ENCODE results near the gene ANKS1B. TPM values are rescaled to one million over a fixed set of nuclear protein-coding genes. Genes with fewer than 3 reads are reported as not detected.
A peak's percentile ranks its signal among the peaks of the same experiment; 100 is the strongest.

The ANKS1B gene
- total RNA-seq, 1 donor from 2014 or later = 0.46 TPM

DNA sequence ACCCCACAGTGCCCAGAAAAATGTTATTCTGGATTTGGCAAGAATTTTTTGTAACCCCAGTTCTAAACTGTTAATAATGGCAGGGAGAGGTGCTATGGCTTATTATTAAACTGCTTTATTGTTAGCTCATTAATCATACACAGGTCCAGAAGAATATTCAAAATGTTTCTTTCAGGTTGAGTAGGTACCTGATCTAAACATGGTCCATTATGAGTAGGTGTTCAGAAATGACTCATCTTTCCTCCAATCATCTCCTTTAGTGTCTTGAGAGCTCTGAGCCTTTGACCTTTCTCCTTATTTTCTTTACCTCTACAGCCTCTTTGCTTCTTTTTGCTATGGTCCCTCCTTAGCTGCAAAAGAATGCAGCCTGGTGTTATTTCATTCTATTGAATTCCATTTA is 548.2 kb downstream of the ANKS1B start:
- H3K4me3 ChIP-seq (ENCODE audit: low read depth, low read length) = no peak overlapping the region
- no peak for DNase-seq (ENCODE audit: low read depth)
- TF ChIP-seq, protein P1, sequence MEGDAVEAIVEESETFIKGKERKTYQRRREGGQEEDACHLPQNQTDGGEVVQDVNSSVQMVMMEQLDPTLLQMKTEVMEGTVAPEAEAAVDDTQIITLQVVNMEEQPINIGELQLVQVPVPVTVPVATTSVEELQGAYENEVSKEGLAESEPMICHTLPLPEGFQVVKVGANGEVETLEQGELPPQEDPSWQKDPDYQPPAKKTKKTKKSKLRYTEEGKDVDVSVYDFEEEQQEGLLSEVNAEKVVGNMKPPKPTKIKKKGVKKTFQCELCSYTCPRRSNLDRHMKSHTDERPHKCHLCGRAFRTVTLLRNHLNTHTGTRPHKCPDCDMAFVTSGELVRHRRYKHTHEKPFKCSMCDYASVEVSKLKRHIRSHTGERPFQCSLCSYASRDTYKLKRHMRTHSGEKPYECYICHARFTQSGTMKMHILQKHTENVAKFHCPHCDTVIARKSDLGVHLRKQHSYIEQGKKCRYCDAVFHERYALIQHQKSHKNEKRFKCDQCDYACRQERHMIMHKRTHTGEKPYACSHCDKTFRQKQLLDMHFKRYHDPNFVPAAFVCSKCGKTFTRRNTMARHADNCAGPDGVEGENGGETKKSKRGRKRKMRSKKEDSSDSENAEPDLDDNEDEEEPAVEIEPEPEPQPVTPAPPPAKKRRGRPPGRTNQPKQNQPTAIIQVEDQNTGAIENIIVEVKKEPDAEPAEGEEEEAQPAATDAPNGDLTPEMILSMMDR (conservative IDR thresholded peaks at IDR 0.05; ENCODE audit: low read depth, low read length) = no peak

DNA sequence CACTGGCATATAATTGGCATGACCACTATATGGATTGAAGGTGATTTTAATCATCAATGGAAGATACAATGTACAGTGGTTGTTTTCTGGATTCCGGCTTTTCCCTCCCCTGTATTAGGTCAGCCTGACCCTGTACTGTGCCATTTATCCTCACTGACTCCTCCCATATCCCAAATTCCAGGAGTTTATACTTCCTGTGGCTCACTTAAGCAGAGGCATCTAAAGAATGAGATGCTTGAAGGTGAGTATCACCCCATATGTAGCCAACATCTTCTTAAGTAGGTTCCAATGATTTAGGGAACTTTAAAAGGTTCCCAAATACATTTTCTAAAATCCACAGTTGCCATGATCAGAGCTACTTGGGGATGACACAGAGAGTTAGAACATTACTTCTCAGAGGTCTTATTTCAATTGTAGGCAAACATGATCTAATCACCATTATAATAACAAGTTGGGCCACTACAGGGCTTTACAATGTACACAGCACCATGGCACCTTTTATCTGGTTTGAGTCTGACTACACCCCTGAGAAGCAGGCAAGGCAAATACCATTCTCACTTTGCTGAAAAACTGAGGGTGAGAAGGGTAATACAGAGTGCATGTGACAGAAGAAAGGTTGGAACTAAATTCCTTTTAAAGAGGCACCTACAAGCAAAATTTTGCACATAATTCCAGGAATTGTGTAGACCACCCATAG is 549.5 kb downstream of the ANKS1B start:
- H3K4me3 ChIP-seq (ENCODE audit: low read depth, low read length) = no peak overlapping the region
- TF ChIP-seq, protein P1 (conservative IDR thresholded peaks at IDR 0.05; ENCODE audit: low read depth, low read length) = no peak
- DNase-seq (ENCODE audit: low read depth) = no peak

DNA sequence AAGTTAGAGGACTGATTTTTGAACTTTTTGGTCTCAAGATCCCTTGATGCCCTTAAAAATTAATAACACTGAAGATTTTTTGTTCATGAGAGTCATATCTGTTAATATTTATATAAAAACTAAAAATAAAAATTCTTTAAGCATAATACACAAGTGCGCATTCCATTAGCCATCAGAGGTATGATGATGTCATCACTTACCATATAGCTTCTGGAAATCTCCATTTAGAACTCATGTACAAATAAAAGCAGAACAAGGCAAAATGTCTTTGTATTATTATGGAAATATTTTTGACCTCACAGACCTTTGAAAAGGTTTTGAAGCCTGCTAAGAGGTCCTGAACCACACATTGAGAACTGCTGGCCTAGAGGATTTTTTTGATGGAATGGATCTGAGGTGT is 551.6 kb downstream of the ANKS1B start:
- DNase-seq (ENCODE audit: low read depth) = no peak
- TF ChIP-seq, protein P1 (conservative IDR thresholded peaks at IDR 0.05; ENCODE audit: low read depth, low read length) = no peak
- no peak overlapping the region for H3K4me3 ChIP-seq (ENCODE audit: low read depth, low read length)

DNA sequence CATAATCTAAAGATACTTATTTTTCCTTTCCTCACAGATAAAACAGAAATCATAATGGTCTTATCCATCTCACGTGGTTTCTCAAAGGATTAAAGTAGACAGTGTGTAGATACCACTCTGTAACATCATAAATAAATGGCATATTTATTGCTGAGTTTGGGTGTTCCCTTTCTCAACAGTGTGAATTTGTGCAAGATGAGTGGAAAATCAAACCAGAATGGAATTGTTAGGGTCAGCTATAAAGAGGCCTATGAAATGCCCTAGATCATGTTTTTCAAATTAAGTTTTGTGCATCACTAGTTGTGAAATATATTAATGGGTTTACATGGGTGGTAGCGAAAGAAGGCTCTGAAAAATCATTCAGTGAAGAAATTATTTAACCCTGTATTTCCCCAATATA is 553.5 kb downstream of the ANKS1B start:
- TF ChIP-seq, protein P1 (conservative IDR thresholded peaks at IDR 0.05; ENCODE audit: low read depth, low read length) = no peak
- H3K4me3 ChIP-seq (ENCODE audit: low read depth, low read length) = no peak overlapping the region
- DNase-seq (ENCODE audit: low read depth) = no peak

- TF ChIP-seq, protein P1 (conservative IDR thresholded peaks at IDR 0.05; ENCODE audit: low read depth, low read length) = no peak
- DNase-seq (ENCODE audit: low read depth) = peak; percentile 94
- H3K4me3 ChIP-seq (ENCODE audit: low read depth, low read length) = peak overlapping the region; percentile 17
Observed at GRCh38 chr12:99427104-99427503, 557.6 kb downstream of the ANKS1B start.

DNA sequence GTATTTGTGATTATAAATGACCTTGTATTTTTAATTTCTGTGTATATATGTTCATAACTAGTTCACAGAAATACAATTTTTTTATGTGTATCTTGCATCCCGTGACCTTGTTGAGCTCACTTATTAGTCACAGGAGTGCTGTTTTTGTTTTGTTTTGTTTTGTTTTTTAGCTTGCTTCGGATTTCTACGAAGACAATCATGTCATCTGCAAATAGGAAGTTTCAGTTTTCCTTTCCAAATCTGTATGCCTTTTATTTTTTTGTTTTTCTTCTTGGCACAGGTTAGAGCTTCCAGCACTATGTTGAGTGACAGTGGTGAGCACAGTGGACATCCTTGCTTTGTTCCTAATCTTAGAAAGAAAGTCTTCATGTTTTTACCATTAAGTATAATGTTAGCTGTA is 566.4 kb downstream of the ANKS1B start:
- DNase-seq (ENCODE audit: low read depth) = no peak
- TF ChIP-seq, protein P1 (conservative IDR thresholded peaks at IDR 0.05; ENCODE audit: low read depth, low read length) = no peak
- no peak overlapping the region for H3K4me3 ChIP-seq (ENCODE audit: low read depth, low read length)

GRCh38 chr12:99413751-99414150 is 571.0 kb downstream of the ANKS1B start:
- TF ChIP-seq, protein P1 (conservative IDR thresholded peaks at IDR 0.05; ENCODE audit: low read depth, low read length) = no peak
- H3K4me3 ChIP-seq (ENCODE audit: low read depth, low read length) = no peak overlapping the region
- DNase-seq (ENCODE audit: low read depth) = no peak
